Upper lobe of left lung (tissue), 4 donors: Measurements from ENCODE around the gene MIER3.

Experiments used
- POLR2A ChIP-seq, 4 donors: fragments of 450-650 bp; IDR thresholded peaks; one replicate each; pipeline ENCODE4 v1.5.1; 2016 to 2017; ENCODE audit warnings: antibody characterized with exemption in 4 of 4, mild to moderate bottlenecking in 2 of 4
- POLR2AphosphoS5 ChIP-seq, 2 donors: sonication (generic); formaldehyde crosslinking; IDR thresholded peaks; one replicate each; pipeline ENCODE4 v1.5.1; 2017; ENCODE audit warnings: antibody characterized with exemption in 2 of 2
- TF ChIP-seq, protein P1 (sequence below), 6 experiments: fragments of 450-650 bp in 4 of 6; fragments of 200-600 bp in 2 of 6; sonication (generic) in 2 of 6; IDR thresholded peaks; one replicate each; pipeline ENCODE4 v1.5.1; 2016 to 2019; ENCODE audit warnings: antibody characterized with exemption in 6 of 6

DNA sequence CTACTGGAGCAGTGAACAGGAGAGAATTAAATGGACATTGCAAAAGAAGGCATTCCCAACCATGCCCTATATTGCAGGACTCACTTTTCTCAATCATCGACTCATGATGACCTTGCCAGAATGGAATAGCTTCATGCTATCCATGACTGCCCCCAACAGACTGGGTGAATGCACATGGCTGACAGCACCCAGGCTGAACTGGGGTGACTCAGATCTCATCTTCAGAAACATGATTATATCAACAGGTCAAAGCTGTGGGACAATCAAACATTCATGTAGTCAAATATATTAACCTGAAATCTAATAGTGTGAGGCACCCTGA is 34.7 kb upstream of the MIER3 start:
- TF ChIP-seq, protein P1, sequence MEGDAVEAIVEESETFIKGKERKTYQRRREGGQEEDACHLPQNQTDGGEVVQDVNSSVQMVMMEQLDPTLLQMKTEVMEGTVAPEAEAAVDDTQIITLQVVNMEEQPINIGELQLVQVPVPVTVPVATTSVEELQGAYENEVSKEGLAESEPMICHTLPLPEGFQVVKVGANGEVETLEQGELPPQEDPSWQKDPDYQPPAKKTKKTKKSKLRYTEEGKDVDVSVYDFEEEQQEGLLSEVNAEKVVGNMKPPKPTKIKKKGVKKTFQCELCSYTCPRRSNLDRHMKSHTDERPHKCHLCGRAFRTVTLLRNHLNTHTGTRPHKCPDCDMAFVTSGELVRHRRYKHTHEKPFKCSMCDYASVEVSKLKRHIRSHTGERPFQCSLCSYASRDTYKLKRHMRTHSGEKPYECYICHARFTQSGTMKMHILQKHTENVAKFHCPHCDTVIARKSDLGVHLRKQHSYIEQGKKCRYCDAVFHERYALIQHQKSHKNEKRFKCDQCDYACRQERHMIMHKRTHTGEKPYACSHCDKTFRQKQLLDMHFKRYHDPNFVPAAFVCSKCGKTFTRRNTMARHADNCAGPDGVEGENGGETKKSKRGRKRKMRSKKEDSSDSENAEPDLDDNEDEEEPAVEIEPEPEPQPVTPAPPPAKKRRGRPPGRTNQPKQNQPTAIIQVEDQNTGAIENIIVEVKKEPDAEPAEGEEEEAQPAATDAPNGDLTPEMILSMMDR (IDR thresholded peaks at IDR 0.05), result no peak
- TF ChIP-seq POLR2A (IDR thresholded peaks at IDR 0.05), result no peak
- no peak for TF ChIP-seq POLR2AphosphoS5 (IDR thresholded peaks at IDR 0.05)
